Measurements from ENCODE around the gene REM2. TPM values are rescaled to one million over a fixed set of nuclear protein-coding genes. Genes with fewer than 3 reads are reported as not detected.

Gene REM2
- polyA plus RNA-seq, 1 of the 3 experiments (the other 2 are of a cell fraction), result 0.26 TPM

DNA sequence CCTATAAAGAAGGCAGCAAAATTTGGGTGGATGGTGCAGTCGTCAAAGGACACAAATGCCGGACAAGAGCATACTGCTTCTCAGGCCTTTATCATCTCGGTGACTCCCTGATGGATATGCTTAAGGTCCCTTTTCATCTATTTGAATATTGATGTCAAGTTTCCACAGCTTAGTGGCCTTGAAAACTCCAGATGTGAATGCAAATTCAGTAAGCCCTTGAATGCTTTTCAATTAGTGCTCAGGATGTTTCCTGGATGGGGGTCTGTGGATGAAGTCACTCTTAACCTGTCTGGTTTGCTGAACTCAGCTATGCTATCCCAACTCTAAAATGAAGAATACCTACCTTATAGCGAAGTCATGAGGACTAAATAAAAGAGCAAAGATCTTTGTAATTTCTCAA, 10.7 kb downstream of the REM2 start:
- H3F3A ChIP-seq (replicated peaks; ENCODE audit: insufficient read depth), result peaks cover 2% of the 10 kb centered on the region
- no peaks in the 10 kb centered on the region for H3K27me3 ChIP-seq (ENCODE audit: insufficient read depth)
- no peaks in the 10 kb centered on the region for H3K36me3 ChIP-seq (replicated peaks in 1 of 2; ENCODE audit: control insufficient read depth in 1 of 2, insufficient read depth in 2 of 2, low read length in 1 of 2)
- 93% methylated on average over 4 of the region's 4 CpGs for WGBS (ENCODE audit: low lambda C conversion rate)
- H3K4me3 ChIP-seq (ENCODE audit: low read depth in 2 of 2, low read length in 1 of 2), result no peak overlapping the region
- H3K79me2 ChIP-seq (ENCODE audit: insufficient read depth), result no peaks in the 10 kb centered on the region
- ChIA-PET CTCF (interaction anchor here (2.0 to 3.3 kb wide), 4 partner anchors 10 to 41 kb away, joined by 4 to 19 read pairs (median 4); partner anchors contain the start of genes LRP10, RBM23 and REM2), POLR2A (no interaction called here)
- H3K9me2 ChIP-seq, result no peaks in the 10 kb centered on the region
- no peak for DNase-seq
- no peaks in the 10 kb centered on the region for H3K9me3 ChIP-seq
- H3K27ac ChIP-seq (ENCODE audit: low read depth in 2 of 2, low read length in 1 of 2), result no peak overlapping the region
- no peak overlapping the region for H3K4me2 ChIP-seq
- TF ChIP-seq POLR2AphosphoS5 (IDR thresholded peaks at IDR 0.05; ENCODE audit: low read depth, low read length) (no peak), TEAD4 (IDR thresholded peaks at IDR 0.05; ENCODE audit: borderline replicate concordance, insufficient read depth) (no peak), NFIC (IDR thresholded peaks at IDR 0.05; ENCODE audit: borderline replicate concordance) (no peak), FOXM1 (IDR thresholded peaks at IDR 0.05; ENCODE audit: low read depth) (no peak)
- TF ChIP-seq, protein P1, sequence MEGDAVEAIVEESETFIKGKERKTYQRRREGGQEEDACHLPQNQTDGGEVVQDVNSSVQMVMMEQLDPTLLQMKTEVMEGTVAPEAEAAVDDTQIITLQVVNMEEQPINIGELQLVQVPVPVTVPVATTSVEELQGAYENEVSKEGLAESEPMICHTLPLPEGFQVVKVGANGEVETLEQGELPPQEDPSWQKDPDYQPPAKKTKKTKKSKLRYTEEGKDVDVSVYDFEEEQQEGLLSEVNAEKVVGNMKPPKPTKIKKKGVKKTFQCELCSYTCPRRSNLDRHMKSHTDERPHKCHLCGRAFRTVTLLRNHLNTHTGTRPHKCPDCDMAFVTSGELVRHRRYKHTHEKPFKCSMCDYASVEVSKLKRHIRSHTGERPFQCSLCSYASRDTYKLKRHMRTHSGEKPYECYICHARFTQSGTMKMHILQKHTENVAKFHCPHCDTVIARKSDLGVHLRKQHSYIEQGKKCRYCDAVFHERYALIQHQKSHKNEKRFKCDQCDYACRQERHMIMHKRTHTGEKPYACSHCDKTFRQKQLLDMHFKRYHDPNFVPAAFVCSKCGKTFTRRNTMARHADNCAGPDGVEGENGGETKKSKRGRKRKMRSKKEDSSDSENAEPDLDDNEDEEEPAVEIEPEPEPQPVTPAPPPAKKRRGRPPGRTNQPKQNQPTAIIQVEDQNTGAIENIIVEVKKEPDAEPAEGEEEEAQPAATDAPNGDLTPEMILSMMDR (IDR thresholded peaks at IDR 0.05), result no peak
- TF ChIP-seq, protein P2, sequence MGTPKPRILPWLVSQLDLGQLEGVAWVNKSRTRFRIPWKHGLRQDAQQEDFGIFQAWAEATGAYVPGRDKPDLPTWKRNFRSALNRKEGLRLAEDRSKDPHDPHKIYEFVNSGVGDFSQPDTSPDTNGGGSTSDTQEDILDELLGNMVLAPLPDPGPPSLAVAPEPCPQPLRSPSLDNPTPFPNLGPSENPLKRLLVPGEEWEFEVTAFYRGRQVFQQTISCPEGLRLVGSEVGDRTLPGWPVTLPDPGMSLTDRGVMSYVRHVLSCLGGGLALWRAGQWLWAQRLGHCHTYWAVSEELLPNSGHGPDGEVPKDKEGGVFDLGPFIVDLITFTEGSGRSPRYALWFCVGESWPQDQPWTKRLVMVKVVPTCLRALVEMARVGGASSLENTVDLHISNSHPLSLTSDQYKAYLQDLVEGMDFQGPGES (IDR thresholded peaks at IDR 0.05; ENCODE audit: low read depth, low read length), result no peak
- TF ChIP-seq, protein P3, sequence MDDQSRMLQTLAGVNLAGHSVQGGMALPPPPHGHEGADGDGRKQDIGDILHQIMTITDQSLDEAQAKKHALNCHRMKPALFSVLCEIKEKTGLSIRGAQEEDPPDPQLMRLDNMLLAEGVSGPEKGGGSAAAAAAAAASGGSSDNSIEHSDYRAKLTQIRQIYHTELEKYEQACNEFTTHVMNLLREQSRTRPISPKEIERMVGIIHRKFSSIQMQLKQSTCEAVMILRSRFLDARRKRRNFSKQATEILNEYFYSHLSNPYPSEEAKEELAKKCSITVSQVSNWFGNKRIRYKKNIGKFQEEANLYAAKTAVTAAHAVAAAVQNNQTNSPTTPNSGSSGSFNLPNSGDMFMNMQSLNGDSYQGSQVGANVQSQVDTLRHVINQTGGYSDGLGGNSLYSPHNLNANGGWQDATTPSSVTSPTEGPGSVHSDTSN (IDR thresholded peaks at IDR 0.05), result no peak
- H3K9ac ChIP-seq, result no peak overlapping the region
- H4K20me1 ChIP-seq (ENCODE audit: insufficient read depth), result no peaks in the 10 kb centered on the region
- H3K4me1 ChIP-seq (ENCODE audit: control insufficient read depth in 1 of 2, insufficient read depth in 2 of 2, low read depth in 1 of 2, low read length in 1 of 2), result peaks cover 0 to 11% of the 10 kb centered on the region in 2 experiments; a peak in 3 of 4 replicates
- H2AFZ ChIP-seq (ENCODE audit: low read depth), result no peak overlapping the region

DNA sequence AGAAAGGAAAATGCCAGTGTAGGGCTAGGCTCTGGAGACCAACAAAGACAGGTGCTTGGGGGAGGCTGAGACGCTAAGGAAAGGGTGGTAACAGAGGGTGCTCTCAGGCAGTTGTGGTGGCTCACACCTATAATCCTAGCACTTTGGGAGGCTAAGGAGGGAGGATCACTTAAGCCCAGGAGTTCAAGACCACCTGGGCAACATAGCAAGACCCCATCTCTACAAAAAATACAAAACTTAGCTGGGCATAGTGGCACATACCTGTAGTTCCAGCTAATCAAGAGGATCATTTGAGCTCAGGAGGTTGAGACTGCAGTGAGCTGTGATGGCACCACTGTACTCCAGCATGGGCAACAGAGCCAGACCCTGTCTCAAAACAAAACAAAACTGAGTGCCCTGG, 12.4 kb downstream of the REM2 start:
- DNase-seq, result no peak
- Histone ChIP-seq H3K9ac (no peak overlapping the region), H3K4me1 (ENCODE audit: control insufficient read depth in 1 of 2, insufficient read depth in 2 of 2, low read depth in 1 of 2, low read length in 1 of 2) (peaks cover 0 to 14% of the 10 kb centered on the region in 2 experiments; a peak in 3 of 4 replicates), H3K9me3 (no peaks in the 10 kb centered on the region), H3K27ac (ENCODE audit: low read depth in 2 of 2, low read length in 1 of 2) (no peak overlapping the region), H3K36me3 (replicated peaks in 1 of 2; ENCODE audit: control insufficient read depth in 1 of 2, insufficient read depth in 2 of 2, low read length in 1 of 2) (peaks cover 0 to 4% of the 10 kb centered on the region in 2 experiments), H3K27me3 (ENCODE audit: insufficient read depth) (no peaks in the 10 kb centered on the region), H3F3A (replicated peaks; ENCODE audit: insufficient read depth) (peaks cover 7% of the 10 kb centered on the region), H3K4me2 (no peak overlapping the region), H3K79me2 (ENCODE audit: insufficient read depth) (no peaks in the 10 kb centered on the region), H4K20me1 (ENCODE audit: insufficient read depth) (no peaks in the 10 kb centered on the region), H3K9me2 (no peaks in the 10 kb centered on the region), H3K4me3 (ENCODE audit: low read depth in 2 of 2, low read length in 1 of 2) (no peak overlapping the region), H2AFZ (ENCODE audit: low read depth) (no peak overlapping the region)
- 100% methylated on average over 1 of the region's 1 CpG for WGBS (ENCODE audit: low lambda C conversion rate)
- CTCF ChIA-PET, result interaction anchor here (1.1 to 3.0 kb wide), 5 partner anchors 9 to 73 kb away, joined by 3 to 25 read pairs (median 4); partner anchors contain the start of gene LRP10
- POLR2A ChIA-PET, result no interaction called here
- TF ChIP-seq RXRA (IDR thresholded peaks at IDR 0.05; ENCODE audit: borderline replicate concordance, low read depth), result no peak
- TF ChIP-seq GATA2 (CRISPR knock-in tag; IDR thresholded peaks at IDR 0.05), result no peak
- no peak for TF ChIP-seq GABPA (IDR thresholded peaks at IDR 0.05; ENCODE audit: low read depth)
- TF ChIP-seq, protein P4, sequence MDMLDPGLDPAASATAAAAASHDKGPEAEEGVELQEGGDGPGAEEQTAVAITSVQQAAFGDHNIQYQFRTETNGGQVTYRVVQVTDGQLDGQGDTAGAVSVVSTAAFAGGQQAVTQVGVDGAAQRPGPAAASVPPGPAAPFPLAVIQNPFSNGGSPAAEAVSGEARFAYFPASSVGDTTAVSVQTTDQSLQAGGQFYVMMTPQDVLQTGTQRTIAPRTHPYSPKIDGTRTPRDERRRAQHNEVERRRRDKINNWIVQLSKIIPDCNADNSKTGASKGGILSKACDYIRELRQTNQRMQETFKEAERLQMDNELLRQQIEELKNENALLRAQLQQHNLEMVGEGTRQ (IDR thresholded peaks at IDR 0.05; ENCODE audit: borderline replicate concordance, low read depth, low read length), result no peak
- no peak for TF ChIP-seq TEAD4 (IDR thresholded peaks at IDR 0.05; ENCODE audit: borderline replicate concordance, insufficient read depth)
- no peak for TF ChIP-seq RAD21 (IDR thresholded peaks at IDR 0.05; ENCODE audit: low read length)
- no peak for TF ChIP-seq CHD2 (IDR thresholded peaks at IDR 0.05; ENCODE audit: low read length, partially characterized antibody)
- TF ChIP-seq, protein P3 (IDR thresholded peaks at IDR 0.05), result no peak
- TF ChIP-seq, protein P5, sequence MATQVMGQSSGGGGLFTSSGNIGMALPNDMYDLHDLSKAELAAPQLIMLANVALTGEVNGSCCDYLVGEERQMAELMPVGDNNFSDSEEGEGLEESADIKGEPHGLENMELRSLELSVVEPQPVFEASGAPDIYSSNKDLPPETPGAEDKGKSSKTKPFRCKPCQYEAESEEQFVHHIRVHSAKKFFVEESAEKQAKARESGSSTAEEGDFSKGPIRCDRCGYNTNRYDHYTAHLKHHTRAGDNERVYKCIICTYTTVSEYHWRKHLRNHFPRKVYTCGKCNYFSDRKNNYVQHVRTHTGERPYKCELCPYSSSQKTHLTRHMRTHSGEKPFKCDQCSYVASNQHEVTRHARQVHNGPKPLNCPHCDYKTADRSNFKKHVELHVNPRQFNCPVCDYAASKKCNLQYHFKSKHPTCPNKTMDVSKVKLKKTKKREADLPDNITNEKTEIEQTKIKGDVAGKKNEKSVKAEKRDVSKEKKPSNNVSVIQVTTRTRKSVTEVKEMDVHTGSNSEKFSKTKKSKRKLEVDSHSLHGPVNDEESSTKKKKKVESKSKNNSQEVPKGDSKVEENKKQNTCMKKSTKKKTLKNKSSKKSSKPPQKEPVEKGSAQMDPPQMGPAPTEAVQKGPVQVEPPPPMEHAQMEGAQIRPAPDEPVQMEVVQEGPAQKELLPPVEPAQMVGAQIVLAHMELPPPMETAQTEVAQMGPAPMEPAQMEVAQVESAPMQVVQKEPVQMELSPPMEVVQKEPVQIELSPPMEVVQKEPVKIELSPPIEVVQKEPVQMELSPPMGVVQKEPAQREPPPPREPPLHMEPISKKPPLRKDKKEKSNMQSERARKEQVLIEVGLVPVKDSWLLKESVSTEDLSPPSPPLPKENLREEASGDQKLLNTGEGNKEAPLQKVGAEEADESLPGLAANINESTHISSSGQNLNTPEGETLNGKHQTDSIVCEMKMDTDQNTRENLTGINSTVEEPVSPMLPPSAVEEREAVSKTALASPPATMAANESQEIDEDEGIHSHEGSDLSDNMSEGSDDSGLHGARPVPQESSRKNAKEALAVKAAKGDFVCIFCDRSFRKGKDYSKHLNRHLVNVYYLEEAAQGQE (IDR thresholded peaks at IDR 0.05; ENCODE audit: low read depth, low read length), result no peak
- TF ChIP-seq FOXJ3 (CRISPR knock-in tag; IDR thresholded peaks at IDR 0.05), result no peak
- TF ChIP-seq YY1 (IDR thresholded peaks at IDR 0.05; ENCODE audit: low read depth), result no peak
- TF ChIP-seq POLR2AphosphoS5 (IDR thresholded peaks at IDR 0.05; ENCODE audit: low read depth, low read length), result no peak
- no peak for TF ChIP-seq JUND (IDR thresholded peaks at IDR 0.05)
